IPS-11a (cell line): ENCODE measurements around the gene ARL15.

ENCODE experiments used
- H3K4me3 ChIP-seq: one replicate; pipeline ENCODE4 v1.5.1; 2013; ENCODE audit warnings: low read depth, low read length, control low read depth

ARL15 gene

GRCh38 chr5:54315736-54316528 lies 5.6 kb upstream of the ARL15 start:
- H3K4me3 ChIP-seq: no peak overlapping the region

GRCh38 chr5:54313311-54314270 lies 3.2 kb upstream of the ARL15 start:
- H3K4me3 ChIP-seq: no peak overlapping the region

- no peak overlapping the region for H3K4me3 ChIP-seq
These were observed 2.1 kb upstream of the ARL15 start for GRCh38 chr5:54312499-54312898.

DNA sequence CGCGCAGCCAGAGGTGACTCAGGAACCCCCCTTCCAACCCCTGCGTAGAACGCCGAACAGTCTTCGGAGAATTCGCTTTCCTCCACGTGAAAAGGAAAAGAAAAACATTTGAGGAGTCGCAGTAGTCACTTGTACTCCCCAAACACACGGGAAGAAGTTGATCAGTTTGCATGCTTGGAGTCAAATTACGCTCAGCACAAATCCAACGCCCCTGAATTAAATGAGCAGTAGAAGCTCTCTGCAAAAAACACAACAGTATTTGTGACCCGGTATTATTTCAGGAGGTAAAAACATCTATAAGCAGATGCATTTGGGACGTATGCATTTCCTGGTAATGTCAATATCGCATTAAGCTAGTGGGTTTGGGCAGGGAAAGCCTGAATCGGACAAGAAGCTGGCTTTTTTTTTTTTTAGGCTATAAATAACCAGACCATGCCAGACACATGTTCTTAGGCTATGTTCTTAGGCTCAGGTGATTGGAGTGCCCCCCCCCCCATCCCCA lies 854 bp upstream of the ARL15 start:
- H3K4me3 ChIP-seq: peak overlapping the region; percentile 79

GRCh38 chr5:54309691-54310432 lies 511 bp downstream of the ARL15 start:
- H3K4me3 ChIP-seq: peak overlapping the region; percentile 79

DNA sequence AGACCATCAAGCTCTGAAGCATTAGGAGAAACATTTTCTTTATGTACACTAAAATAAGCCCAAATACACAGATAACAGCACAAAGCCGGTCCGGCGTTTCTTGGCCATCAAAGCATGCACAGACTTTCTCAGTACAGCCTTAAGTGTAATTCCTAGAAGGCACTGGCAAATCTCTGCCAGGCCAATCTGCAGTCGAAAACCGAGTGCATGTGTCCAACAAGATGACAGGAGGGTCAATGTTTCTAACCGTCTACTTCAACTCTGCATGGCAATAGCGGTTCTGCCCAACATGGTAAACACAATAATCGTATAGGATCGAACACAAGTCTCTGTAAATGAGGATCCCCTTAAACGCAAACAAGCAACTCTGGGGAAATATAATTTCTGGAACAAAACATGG lies 1.1 kb downstream of the ARL15 start:
- peak overlapping the region; percentile 79 for H3K4me3 ChIP-seq

DNA sequence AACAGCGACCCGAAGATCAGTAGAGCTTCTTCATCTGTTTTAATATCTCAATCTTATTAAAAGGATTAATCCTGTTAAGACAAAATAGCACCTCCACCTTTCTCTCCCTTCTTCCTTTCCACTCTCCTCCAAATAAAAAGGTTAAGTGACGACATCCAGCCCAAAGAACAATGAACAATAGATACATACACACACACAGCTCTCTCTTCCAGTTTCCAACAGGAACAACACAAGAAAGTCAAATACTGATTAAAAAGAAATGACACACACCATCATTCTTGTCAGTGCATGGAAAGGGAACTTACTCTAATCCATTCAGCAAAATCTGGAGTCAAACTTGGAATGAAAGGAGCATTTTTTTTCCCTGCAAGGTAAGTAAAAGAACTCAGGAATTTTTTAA lies 2.8 kb downstream of the ARL15 start:
- no peak overlapping the region for H3K4me3 ChIP-seq

- H3K4me3 ChIP-seq: no peak overlapping the region
These were observed 3.5 kb downstream of the ARL15 start for GRCh38 chr5:54306893-54307292.

- H3K4me3 ChIP-seq: no peak overlapping the region
These were observed 4.6 kb downstream of the ARL15 start for GRCh38 chr5:54305737-54306136.

- no peak overlapping the region for H3K4me3 ChIP-seq
These were observed 6.3 kb downstream of the ARL15 start for GRCh38 chr5:54304040-54304439.

- no peak overlapping the region for H3K4me3 ChIP-seq
These were observed 8.1 kb downstream of the ARL15 start for GRCh38 chr5:54302267-54302687.

DNA sequence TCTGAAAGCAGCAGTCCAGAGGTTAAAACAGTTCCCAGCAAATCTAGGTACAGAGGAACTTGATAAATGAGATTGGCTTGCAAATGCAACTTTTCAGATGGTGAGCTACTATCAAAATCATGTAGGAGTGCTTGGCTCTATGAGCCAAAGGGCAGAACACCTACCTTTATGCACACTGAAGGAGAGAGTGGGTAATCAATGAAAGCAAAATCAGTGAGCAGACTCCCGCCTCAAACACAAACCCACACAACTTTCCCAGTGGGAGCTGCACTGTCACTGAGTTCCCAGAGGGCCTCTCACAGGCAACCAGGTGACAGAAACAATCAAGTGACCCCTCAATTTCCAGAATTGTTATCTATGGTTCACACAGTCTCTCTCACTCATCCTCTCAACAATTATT lies 8.5 kb downstream of the ARL15 start:
- H3K4me3 ChIP-seq: no peak overlapping the region

DNA sequence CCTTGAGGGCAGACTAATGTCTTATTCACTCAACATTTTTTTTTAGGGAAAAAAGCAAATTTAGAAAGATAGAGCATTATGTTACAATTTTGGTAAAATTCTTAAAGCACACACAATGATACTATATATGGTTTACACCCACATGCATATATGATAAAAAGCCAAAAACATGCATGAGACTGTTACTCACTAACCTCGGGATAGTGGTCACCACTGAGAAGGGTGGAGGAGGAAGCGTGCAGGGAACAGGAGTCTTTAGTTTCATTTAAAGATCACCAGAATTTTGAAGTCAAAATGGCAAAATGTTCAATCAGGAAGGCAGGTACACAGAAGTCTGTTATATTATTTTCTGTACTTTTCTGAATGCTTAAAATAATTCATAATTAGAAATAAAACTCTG lies 9.2 kb downstream of the ARL15 start:
- no peak overlapping the region for H3K4me3 ChIP-seq

DNA sequence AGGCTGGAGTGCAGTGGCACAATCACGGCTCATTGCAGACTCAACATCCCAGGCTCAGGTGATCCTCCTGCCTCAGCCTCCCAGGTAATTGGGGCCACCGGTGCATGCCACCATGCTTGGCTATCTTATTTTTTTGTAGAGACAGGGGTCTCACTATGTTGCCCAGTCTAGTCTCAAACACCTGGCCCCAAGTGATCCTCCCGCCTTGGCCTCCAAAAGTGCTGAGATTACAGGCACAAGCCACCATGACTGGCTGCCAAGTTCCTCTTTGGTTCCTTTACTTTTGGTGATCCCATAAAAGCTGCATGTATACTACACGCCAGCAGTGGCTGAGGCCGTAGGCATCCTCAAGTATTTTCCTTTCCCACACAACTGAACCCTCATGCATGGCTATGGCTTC lies 11.4 kb downstream of the ARL15 start:
- H3K4me3 ChIP-seq: no peak overlapping the region

GRCh38 chr5:54296386-54296785 lies 14.0 kb downstream of the ARL15 start:
- no peak overlapping the region for H3K4me3 ChIP-seq

GRCh38 chr5:54295651-54296276 lies 14.6 kb downstream of the ARL15 start:
- no peak overlapping the region for H3K4me3 ChIP-seq

DNA sequence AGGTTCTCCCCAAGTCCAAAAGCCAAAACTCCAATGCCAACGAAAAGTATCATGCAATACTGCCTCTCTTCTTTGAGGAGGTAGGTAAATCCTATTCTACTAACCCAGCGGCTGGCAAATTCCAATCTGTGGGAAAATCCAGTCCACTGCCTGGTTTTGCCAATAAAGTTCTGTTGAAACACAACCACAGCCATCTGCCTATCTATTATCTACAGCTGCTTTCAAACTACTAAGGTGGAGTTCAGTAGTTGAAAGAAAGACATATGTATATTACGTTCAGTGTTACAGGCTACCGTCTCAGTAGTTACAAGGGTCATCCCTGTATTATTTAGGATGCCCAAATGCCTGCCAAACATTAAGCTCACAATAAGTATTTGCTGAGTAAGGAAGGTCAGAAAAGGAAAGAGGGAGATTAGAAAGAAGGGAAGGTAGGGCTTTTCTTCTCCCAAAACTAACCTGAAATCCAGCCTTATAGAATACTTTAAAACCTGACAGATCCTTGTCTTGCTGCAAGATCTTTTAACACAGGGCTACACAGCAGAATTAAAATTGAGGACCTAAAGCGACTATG lies 16.2 kb downstream of the ARL15 start:
- no peak overlapping the region for H3K4me3 ChIP-seq

- H3K4me3 ChIP-seq: no peak overlapping the region
These were observed 17.5 kb downstream of the ARL15 start for GRCh38 chr5:54292866-54293265.

- H3K4me3 ChIP-seq: no peak overlapping the region
These were observed 18.9 kb downstream of the ARL15 start for GRCh38 chr5:54291498-54291897.

DNA sequence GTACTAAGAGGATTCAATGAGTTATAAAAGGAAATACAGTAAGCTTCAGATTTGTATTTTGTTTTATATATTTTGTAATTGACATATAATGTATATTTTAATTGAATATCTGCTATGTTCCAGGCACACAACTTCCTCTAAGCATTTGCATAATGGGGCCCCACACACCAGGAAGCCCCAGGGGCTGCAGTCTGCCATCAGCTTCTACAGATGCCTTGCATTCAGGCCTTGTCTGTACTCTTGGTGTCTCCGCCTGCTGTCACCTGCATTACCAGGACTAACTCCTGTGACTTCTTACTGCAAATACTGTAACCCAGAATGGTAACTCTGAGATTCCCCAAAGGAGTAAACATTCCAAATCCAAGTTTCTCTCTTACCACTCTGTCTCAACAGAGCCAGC lies 20.6 kb downstream of the ARL15 start:
- H3K4me3 ChIP-seq: no peak overlapping the region
